ENCODE data around the gene ADH5. TPM values are rescaled to one million over a fixed set of nuclear protein-coding genes. Genes with fewer than 3 reads are reported as not detected.

Gene ADH5
- total RNA-seq, 2 experiments from 2014 or later: 50.0 to 88.6 TPM

DNA sequence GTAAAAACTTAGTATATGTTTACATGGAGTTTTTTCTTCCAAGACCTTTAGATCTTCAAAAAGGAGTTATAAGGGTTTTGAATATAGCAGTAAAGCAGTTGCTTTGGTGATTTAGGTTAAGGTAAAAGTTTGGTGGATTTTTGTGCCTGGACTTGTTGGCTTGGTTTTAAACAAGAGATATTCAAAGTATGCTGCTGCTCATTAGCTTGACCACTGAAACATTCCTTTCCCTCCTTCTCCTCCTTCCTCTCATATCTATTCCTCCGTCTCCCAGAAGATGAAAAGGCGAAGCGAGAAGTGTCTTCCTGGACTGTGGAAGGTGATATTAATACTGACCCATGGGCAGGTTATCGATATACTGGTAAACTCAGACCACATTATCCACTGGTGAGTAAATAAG, 54.6 kb downstream of the ADH5 start:
- no peaks in the 10 kb centered on the region for H3K9me2 ChIP-seq (ENCODE audit: insufficient read depth, low read length)
- no peak overlapping the region for H2AFZ ChIP-seq (ENCODE audit: low read length)
- H3K4me1 ChIP-seq (ENCODE audit: insufficient read depth, low read length, poor library complexity, severe bottlenecking): peaks cover 14% of the 10 kb centered on the region
- no peaks in the 10 kb centered on the region for H4K20me1 ChIP-seq (ENCODE audit: insufficient read depth, low read length)
- H3K36me3 ChIP-seq (ENCODE audit: insufficient read depth, low read length): peaks cover 92% of the 10 kb centered on the region
- no TSS peak for BruUV-seq (replicated peaks)
- H3K27ac ChIP-seq (ENCODE audit: low read depth, low read length, poor library complexity, severe bottlenecking): no peak overlapping the region
- ChIA-PET CTCF (ENCODE audit: unreplicated experiment) (no interaction called here), POLR2A (interaction anchor here (0.7 to 1.0 kb wide), 2 partner anchors 19 to 88 kb away, joined by 3 read pairs; no protein-coding TSS in a partner anchor)
- intact Hi-C loops (cut with micrococcal nuclease; ENCODE audit: unreplicated experiment): no loop called here
- peaks cover 25% of the 10 kb centered on the region for H3K9me3 ChIP-seq (ENCODE audit: low read length)
- H3K4me2 ChIP-seq (ENCODE audit: low read length): no peak overlapping the region
- peaks cover 35% of the 10 kb centered on the region for H3K79me2 ChIP-seq (ENCODE audit: insufficient read depth, low read depth, low read length)
- DNase-seq (ENCODE audit: low spot score): no peak
- no peak overlapping the region for H3K4me3 ChIP-seq (ENCODE audit: low read depth, low read length, poor library complexity, severe bottlenecking)
- TF ChIP-seq EZH2phosphoT487 (IDR thresholded peaks at IDR 0.05; ENCODE audit: borderline replicate concordance, low read depth, low read length): no peak
- TF ChIP-seq, protein P1, sequence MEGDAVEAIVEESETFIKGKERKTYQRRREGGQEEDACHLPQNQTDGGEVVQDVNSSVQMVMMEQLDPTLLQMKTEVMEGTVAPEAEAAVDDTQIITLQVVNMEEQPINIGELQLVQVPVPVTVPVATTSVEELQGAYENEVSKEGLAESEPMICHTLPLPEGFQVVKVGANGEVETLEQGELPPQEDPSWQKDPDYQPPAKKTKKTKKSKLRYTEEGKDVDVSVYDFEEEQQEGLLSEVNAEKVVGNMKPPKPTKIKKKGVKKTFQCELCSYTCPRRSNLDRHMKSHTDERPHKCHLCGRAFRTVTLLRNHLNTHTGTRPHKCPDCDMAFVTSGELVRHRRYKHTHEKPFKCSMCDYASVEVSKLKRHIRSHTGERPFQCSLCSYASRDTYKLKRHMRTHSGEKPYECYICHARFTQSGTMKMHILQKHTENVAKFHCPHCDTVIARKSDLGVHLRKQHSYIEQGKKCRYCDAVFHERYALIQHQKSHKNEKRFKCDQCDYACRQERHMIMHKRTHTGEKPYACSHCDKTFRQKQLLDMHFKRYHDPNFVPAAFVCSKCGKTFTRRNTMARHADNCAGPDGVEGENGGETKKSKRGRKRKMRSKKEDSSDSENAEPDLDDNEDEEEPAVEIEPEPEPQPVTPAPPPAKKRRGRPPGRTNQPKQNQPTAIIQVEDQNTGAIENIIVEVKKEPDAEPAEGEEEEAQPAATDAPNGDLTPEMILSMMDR (conservative IDR thresholded peaks at IDR 0.05; ENCODE audit: low read length): no peak

DNA sequence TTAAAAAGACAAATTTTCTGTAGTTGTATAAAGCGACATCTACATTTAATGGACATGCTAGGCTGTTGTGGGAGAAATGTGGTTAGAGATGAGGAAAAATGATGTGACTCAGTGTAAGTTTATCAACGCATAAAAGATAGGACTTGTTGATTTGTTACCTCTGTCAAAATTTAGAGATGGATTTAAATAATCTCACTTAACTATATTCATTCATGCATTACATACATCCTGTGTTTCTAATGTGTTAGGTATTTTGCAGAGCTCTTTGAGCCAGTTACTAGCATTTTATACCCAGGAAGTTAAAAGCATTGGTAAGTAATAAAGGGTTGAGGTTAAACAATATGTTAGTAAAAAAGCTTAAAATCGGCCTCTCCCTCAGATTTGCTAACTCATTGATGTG, 58.7 kb downstream of the ADH5 start:
- peaks cover 55% of the 10 kb centered on the region for H3K36me3 ChIP-seq (ENCODE audit: insufficient read depth, low read length)
- POLR2A ChIA-PET: interaction anchor here (0.6 to 1.9 kb wide), 7 partner anchors 15 to 546 kb away, joined by 3 to 8 read pairs (median 4); partner anchors contain the start of genes ADH5 and METAP1
- H3K79me2 ChIP-seq (ENCODE audit: insufficient read depth, low read depth, low read length): peaks cover 70% of the 10 kb centered on the region
- H3K4me3 ChIP-seq (ENCODE audit: low read depth, low read length, poor library complexity, severe bottlenecking): no peak overlapping the region
- CTCF ChIA-PET (ENCODE audit: unreplicated experiment): interaction anchor here (1.0 kb wide), 1 partner anchor 11 kb away, joined by 5 read pairs; no protein-coding TSS in a partner anchor
- peak overlapping the region; percentile 37 for H3K4me2 ChIP-seq (ENCODE audit: low read length)
- intact Hi-C loops (cut with micrococcal nuclease; ENCODE audit: unreplicated experiment): no loop called here
- BruUV-seq (replicated peaks): no TSS peak
- peak overlapping the region; percentile 9 for H3K27ac ChIP-seq (ENCODE audit: low read depth, low read length, poor library complexity, severe bottlenecking)
- H2AFZ ChIP-seq (ENCODE audit: low read length): no peak overlapping the region
- peak; percentile 9 for DNase-seq (ENCODE audit: low spot score)
- peaks cover 7% of the 10 kb centered on the region for H4K20me1 ChIP-seq (ENCODE audit: insufficient read depth, low read length)
- H3K9me3 ChIP-seq (ENCODE audit: low read length): no peaks in the 10 kb centered on the region
- H3K4me1 ChIP-seq (ENCODE audit: insufficient read depth, low read length, poor library complexity, severe bottlenecking): peaks cover 17% of the 10 kb centered on the region
- TF ChIP-seq EZH2phosphoT487 (IDR thresholded peaks at IDR 0.05; ENCODE audit: borderline replicate concordance, low read depth, low read length): no peak
- TF ChIP-seq, protein P1 (conservative IDR thresholded peaks at IDR 0.05; ENCODE audit: low read length): no peak
- no peaks in the 10 kb centered on the region for H3K9me2 ChIP-seq (ENCODE audit: insufficient read depth, low read length)

DNA sequence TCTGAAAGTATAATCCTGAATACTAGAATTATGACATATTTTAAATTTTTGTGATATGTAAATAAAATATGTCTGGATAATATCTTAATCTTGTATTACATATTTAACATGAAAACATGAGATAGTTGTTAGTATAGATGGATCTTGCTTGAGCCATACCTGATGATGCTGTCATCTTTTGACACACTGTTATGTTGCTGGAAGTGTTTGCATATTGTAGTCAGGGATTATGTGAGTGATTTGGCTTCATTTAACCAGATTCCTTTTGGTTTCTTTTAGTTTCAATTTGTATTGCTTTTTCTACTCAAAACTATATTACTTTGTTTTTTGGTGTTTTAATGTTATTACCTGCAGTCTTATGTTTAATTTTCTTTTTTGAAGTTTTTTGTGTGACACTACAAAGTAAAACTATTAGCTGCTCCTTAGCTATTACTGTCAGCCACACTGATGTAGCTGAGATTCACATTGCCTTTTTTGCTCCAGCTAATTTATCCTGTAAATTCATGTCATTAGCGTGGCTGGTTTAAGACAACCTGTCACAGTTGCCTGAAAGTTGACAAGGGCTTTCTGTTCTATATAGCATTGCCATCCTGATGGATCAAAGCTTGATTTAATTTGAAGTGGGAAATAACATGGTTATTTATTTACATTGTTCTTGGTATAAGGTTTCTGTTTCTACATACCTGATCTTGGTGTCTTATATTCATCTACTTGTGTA, 59.4 kb downstream of the ADH5 start:
- ChIA-PET CTCF (ENCODE audit: unreplicated experiment) (interaction anchor here (1.0 kb wide), 1 partner anchor 10 kb away, joined by 5 read pairs; no protein-coding TSS in a partner anchor), POLR2A (interaction anchor here (0.6 to 1.9 kb wide), 6 partner anchors 15 to 547 kb away, joined by 3 to 8 read pairs (median 4); partner anchors contain the start of genes ADH5 and METAP1)
- Histone ChIP-seq H3K27ac (ENCODE audit: low read depth, low read length, poor library complexity, severe bottlenecking) (peak overlapping the region; percentile 9), H3K79me2 (ENCODE audit: insufficient read depth, low read depth, low read length) (peaks cover 77% of the 10 kb centered on the region), H3K4me3 (ENCODE audit: low read depth, low read length, poor library complexity, severe bottlenecking) (no peak overlapping the region), H3K4me1 (ENCODE audit: insufficient read depth, low read length, poor library complexity, severe bottlenecking) (peaks cover 17% of the 10 kb centered on the region), H3K9me3 (ENCODE audit: low read length) (no peaks in the 10 kb centered on the region), H3K36me3 (ENCODE audit: insufficient read depth, low read length) (peaks cover 49% of the 10 kb centered on the region), H3K4me2 (ENCODE audit: low read length) (peak overlapping the region; percentile 37), H2AFZ (ENCODE audit: low read length) (no peak overlapping the region), H4K20me1 (ENCODE audit: insufficient read depth, low read length) (peaks cover 7% of the 10 kb centered on the region), H3K9me2 (ENCODE audit: insufficient read depth, low read length) (no peaks in the 10 kb centered on the region)
- no peak for DNase-seq (ENCODE audit: low spot score)
- BruUV-seq (replicated peaks): no TSS peak
- intact Hi-C loops (cut with micrococcal nuclease; ENCODE audit: unreplicated experiment): no loop called here
- TF ChIP-seq EZH2phosphoT487 (IDR thresholded peaks at IDR 0.05; ENCODE audit: borderline replicate concordance, low read depth, low read length): no peak
- TF ChIP-seq, protein P1 (conservative IDR thresholded peaks at IDR 0.05; ENCODE audit: low read length): no peak
